Activated gamma-delta T cell treated with anti-CD3 and anti-CD28 coated beads, Interleukin-2, amount 50 U/mL, for 16 hours (primary cell): ENCODE data around the gene CLPTM1L.

Experiments used
- DNase-seq: peaks from one replicate; pipeline ENCODE4 v3.0.0-alpha.2; 2020; ENCODE audit warnings: low read depth

Gene CLPTM1L

DNA sequence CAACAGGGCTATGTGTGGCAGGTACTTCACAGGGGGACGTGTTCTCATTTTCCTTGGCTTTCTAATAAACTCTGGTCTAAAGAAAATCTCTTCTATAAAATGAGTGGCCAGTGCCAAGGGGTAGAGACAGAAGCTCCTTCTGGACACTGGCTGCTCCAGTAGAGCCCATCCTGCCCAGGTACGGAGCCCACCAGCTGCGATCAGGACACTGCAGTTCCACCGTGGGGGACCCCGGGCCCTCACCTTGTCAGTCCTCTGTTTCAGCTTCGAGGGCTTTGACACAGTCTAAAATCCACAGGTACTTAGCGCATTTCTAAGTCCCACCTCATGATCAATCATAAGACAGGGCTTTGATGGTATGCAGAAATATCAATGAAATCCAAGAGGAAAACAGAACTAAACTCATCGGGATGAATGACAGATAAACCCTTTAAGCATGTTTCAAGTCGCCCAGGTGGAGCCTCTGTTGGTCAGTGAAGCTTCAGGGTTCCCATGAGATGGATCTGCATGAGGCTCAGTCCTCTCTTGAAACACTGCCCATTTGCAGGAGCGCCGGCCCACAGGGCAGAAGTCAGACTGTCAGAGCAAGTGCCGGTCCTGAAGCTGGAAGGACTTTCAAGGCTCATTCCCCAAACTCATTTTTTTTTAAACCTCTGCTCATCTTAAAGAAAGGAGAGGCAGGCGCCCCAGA lies 29.7 kb downstream of the CLPTM1L start:
- no peak for DNase-seq

DNA sequence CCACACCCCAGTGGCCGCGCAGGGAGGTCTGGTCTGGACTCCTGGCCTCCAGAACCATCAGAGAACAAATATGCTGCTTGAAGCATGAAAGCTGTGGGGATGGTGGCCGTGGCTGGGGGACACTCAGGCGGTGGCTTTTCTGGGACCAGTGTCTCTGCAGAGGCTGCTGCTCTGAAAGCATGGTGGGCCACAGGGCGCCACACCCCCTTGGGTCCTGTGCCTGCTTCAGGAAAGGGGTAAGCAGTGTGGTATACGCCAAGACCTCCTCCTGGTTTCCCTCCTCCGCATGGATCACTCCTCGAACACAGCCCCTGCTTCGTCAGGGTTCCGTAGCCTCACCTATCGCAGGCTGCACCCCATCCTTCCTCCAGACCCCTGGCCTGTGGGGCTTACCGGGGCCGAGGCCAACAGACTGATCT lies 30.3 kb downstream of the CLPTM1L start:
- no peak for DNase-seq

DNA sequence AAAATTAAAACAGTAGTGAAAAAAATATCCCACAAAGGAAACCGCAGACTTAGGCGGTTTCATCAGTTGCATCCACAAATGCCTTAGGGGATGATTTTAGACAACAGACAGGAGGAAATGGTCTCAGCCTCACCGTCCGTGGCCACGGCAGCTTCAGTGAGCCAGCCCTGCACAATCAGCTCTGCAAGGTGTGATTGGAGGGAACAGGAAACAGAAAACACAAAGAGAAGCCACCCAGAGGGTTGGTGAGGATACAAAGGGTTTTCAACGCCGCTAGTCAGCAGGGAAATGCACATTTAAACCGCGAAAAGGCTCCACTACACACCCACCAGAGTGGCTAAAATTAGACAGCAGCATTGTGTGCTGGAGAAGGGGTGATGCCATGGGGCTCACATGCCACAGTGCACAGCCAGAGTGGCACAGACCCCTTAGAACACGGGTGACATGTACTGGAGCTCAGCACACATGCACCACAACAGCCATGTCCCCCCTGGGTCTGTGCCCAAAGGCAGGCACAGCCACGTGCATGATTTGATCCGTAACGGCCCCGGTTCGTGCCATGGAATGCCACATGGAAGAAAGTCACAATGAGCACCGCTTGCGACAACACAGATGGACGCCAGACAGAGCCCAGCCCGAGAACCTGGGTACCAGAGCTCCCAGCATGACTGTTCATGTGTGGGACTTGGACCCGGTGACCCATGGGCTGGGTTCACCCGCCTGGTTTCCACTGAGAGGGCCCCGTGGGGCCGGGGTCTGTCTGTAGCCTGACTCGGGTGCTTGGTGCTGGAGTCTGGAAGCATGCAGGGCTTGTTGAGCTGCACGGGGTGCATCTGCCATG lies 31.7 kb downstream of the CLPTM1L start:
- DNase-seq, result peak; percentile 25

DNA sequence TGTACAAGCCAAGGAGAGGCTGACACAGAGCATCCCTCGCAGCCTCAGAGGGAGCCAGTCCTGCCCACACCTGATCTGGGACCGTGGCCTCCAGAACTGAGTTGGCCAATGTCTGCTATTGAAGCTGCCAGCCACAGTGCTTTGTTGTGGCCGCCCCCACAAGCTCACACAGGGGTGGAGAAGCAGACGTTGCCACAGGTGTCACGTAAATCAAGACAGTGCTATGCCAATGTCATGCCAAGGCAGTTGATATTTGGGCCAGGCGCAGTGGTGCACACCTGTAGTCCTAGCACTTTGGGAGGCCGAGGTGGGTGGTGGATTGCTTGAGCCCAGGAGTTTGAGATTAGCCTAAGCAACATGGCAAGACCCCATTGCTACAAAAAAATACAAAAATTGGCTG lies 32.7 kb downstream of the CLPTM1L start:
- DNase-seq, result no peak

DNA sequence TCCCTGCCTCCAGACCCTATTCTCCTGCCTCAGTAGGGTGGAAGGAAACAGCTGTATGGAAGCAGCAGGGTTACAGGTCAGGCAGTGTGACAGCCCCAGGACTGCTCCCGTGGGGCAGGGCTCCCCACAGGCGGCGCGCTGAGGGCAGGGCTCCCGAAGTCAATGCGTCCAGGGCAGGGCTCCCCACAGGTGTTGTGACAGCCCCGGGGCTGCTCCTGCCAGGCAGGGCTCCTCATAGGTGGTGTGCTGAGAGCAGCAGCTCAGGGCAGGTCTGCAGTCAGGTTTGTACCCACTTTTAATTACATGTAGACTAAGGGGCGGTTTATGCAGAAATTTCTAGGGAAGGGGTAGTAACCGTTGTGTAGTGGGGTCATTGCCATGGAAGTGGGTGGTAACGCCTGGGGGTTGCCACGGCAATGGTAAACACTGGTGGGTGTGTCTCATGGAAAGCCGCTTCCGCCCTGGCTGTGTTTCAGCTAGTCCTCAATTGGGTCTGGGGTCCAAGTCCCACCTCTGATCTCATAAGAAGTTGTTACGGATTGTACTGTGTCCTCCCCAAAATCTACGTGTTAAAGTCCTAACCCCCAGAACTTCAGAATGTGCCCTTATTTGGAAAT lies 33.4 kb downstream of the CLPTM1L start:
- no peak for DNase-seq

DNA sequence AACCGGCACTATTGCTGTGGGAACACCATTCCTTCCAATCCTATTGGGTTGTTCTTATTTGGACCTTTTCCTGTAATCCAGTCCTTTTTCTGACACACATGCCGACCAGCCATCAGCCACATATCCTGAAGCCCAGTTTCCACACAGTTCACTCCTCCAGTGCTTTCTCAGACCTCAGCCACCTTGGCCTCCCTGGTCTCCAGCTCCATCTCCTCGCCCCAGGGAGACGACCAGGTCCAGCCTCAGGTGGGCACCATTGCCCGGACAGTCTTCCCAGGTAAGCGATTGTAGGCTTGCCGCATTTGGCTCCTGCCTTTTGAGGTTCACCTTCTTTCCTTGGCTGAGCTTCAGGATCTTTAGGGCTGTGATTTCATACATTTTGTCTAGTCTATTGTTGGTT lies 34.8 kb downstream of the CLPTM1L start:
- no peak for DNase-seq

DNA sequence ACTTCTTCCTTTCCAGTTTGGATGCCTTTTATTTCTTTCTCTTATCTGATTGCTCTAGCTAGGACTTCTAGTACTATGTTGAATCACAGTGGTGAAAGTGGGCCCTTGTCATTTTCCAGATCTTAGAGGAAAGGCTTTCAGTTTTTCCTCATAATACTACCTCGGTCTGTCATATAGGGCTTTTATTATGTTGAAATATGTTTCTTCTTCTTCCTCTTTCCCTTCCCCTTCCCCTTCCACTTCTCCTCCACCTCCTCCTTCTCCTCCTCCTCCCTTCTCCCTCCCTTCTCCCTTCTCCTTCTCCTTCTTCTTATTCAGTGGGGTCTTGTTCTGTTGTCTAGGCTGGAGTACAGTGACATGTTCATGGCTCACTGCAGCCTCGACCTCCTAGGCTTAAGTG lies 40.9 kb downstream of the CLPTM1L start:
- no peak for DNase-seq

DNA sequence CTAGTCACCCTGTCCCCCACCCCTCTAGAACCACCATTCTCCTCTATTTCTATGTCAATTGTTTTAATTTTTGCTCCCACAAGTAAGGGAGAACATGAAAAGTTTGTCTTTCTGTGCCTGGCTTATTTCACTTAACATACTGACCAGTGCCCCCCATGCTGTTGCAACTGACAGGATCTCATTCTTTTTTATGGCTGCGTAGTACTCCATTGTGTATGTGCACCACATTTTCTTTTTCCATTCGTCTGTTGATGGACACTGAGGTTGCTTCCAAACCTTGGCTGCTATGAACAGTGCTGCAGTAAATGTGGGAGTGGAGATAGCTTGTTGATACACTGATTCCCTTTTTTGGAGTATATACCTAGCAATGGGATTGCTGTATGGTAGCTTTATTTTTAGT lies 42.6 kb downstream of the CLPTM1L start:
- no peak for DNase-seq

DNA sequence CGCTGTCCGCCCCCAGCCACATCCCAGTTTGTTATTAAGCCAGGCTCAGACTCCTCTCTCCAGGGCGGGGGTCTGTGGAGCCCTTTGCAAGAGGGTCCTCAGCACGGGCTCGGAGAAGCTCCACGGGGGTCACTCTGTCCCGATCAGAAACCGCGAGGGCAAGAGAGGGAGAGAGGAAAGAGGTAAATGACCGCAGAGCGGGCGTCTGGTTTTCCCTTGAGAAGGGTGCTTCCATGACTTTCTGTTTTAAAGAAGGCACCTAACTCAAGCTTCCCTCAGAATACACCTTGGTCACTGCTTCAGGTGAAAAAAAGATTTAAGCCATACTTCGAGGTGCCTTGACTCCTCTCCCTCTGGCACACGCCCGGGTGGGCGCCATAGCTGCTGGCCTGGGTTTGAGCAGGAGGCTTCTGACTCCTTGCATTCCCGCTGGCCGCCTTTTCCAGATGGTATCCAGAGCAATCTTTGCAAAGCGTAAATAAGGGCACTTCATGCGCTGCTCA lies 44.3 kb downstream of the CLPTM1L start:
- no peak for DNase-seq

DNA sequence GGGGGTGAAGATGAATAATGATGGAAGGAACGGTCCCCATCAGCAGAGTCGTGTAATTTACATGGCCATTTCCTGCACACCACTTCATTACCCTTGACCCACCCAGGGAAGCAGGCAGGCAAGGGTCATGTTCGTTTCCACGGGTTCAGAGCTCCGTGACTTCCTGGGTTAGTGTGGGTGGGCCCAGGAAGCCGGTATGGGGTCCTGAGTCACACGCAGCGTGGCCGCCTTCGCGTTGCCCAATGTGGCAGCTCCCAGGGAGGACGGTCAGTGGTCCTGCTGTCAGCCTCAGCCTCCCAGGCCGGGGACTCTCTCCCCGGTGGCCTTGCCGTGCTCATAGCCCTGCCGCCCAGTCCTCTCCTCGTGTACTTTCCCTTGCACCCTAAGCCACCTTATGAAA lies 44.9 kb downstream of the CLPTM1L start:
- no peak for DNase-seq

DNA sequence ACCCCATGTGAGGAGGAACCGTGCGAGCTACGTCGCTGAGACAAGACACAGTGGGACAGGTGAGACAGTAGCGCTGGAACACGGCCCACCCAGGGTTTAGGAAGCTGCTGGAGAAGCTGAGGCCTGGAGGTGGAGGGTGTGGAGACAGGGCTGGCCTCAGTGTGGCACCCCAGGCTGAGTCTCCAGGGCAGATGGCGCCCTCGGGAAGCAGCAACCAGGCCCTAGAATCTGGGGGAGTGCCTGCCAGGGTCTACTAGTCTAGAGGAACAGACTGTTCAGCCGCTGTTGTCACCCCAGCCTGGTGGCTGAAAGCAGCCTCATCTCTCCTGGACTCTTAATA lies 45.4 kb downstream of the CLPTM1L start:
- DNase-seq, result no peak

DNA sequence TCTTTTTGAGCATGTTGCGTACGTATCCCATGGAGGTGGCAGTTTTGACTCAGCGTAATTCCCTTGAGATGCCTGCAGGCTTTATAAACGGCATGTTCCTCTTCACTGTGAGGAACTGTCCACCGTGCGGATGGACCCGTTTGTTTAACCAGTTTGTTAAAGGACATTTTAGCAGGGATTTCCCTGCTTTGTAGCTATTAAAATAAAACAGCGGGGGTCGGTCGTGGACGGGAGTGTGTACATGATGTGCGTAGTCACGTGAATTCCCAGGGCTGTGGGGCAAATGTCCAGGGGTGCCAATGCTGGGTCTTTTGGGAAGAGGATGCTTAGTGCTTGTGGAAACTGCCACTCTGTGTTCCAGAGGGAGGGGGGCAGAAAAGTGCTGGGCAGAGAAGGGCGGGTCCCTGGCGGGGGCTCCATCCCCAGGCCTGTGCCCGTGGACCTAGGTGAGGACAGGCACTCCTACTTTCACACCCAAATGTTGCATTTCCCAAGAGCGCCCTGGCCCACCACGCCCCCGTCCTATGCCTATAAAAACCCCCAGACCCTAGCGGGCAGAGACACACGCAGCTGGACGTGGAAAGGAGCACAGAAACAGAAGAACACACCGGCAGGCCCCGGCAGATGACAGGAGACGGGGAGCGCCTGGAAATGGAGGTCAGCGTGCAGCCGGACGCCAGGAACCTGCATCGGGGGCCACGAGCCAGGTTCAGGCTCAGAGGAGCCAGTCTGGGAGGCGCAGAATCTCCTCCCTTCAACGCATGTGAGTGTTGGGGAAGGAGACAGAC lies 46.0 kb downstream of the CLPTM1L start:
- DNase-seq, result no peak

DNA sequence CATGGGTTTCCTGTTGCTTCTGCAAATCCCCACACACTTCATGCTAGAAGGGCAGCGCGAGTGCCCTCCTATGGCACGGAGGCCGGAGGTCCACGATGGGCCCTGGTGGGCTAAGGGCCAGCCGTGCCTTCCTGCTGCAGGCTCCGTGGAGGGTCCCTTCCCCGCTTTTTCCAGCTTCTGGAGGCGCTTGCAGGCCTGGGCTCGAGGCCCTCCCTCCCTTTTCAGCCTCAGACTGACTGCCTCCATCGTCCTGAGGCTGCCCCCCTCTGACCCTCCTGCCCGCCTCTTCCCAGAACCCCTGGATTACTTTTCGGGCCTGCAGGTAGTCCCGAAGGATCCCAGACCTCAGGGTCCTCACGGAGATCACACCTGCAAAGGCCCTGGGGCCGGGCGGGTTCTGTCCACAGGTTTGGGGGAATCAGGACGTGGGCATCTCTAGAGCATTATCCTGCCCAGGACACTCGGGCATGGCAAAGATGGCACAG lies 46.8 kb downstream of the CLPTM1L start:
- no peak for DNase-seq

DNA sequence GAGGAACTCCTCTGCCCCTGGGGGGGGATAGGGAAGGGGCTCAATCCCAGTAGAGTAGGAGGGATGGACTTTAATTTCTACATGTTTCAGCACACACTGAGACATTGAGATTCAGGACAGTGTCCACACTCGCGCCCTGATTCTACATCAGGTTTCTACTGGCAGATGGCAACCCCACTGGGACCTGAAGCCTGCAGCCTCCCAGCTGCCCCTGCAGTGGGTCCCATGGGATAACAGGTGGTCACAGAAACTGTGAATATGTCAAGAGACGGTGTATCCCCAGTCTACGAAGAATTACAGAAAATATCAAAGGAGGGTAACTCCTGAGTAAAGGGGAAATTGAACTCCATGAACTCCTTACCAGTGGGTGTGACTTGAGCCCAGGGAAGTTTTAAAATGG lies 47.7 kb downstream of the CLPTM1L start:
- no peak for DNase-seq

DNA sequence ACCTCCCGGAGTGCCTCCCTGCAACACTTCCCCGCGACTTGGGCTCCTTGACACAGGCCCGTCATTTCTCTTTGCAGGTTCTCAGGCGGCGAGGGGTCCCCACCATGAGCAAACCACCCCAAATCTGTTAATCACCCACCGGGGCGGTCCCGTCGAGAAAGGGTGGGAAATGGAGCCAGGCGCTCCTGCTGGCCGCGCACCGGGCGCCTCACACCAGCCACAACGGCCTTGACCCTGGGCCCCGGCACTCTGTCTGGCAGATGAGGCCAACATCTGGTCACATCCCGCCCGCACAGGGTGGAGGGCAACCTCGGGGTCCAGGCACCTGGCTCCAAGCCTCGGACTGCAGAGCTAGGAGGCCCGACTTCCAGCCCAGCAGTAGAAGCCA lies 49.3 kb downstream of the CLPTM1L start:
- no peak for DNase-seq

DNA sequence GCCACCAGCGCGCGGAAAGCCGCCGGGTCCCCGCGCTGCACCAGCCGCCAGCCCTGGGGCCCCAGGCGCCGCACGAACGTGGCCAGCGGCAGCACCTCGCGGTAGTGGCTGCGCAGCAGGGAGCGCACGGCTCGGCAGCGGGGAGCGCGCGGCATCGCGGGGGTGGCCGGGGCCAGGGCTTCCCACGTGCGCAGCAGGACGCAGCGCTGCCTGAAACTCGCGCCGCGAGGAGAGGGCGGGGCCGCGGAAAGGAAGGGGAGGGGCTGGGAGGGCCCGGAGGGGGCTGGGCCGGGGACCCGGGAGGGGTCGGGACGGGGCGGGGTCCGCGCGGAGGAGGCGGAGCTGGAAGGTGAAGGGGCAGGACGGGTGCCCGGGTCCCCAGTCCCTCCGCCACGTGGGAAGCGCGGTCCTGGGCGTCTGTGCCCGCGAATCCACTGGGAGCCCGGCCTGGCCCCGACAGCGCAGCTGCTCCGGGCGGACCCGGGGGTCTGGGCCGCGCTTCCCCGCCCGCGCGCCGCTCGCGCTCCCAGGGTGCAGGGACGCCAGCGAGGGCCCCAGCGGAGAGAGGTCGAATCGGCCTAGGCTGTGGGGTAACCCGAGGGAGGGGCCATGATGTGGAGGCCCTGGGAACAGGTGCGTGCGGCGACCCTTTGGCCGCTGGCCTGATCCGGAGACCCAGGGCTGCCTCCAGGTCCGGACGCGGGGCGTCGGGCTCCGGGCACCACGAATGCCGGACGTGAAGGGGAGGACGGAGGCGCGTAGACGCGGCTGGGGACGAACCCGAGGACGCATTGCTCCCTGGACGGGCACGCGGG lies 49.9 kb downstream of the CLPTM1L start, which contains the start of gene TERT:
TERT (minus strand) TSS at position 234 of the 815 bp plus-strand sequence; CDS start at position 155, 79 bp downstream.
- peak; percentile 27 for DNase-seq

DNA sequence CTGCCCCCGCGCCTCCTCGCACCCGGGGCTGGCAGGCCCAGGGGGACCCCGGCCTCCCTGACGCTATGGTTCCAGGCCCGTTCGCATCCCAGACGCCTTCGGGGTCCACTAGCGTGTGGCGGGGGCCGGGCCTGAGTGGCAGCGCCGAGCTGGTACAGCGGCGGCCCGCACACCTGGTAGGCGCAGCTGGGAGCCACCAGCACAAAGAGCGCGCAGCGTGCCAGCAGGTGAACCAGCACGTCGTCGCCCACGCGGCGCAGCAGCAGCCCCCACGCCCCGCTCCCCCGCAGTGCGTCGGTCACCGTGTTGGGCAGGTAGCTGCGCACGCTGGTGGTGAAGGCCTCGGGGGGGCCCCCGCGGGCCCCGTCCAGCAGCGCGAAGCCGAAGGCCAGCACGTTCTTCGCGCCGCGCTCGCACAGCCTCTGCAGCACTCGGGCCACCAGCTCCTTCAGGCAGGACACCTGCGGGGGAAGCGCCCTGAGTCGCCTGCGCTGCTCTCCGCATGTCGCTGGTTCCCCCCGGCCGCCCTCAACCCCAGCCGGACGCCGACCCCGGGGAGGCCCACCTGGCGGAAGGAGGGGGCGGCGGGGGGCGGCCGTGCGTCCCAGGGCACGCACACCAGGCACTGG lies 50.6 kb downstream of the CLPTM1L start:
- DNase-seq, result no peak

DNA sequence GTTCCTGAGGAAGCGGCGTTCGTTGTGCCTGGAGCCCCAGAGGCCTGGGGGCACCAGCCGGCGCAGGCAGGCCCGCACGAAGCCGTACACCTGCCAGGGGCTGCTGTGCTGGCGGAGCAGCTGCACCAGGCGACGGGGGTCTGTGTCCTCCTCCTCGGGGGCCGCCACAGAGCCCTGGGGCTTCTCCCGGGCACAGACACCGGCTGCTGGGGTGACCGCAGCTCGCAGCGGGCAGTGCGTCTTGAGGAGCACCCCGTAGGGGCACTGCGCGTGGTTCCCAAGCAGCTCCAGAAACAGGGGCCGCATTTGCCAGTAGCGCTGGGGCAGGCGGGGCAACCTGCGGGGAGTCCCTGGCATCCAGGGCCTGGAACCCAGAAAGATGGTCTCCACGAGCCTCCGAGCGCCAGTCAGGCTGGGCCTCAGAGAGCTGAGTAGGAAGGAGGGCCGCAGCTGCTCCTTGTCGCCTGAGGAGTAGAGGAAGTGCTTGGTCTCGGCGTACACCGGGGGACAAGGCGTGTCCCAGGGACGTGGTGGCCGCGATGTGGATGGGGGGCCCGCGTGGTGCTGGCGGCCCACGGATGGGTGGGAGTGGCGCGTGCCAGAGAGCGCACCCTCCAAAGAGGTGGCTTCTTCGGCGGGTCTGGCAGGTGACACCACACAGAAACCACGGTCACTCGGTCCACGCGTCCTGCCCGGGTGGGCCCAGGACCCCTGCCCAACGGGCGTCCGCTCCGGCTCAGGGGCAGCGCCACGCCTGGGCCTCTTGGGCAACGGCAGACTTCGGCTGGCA lies 51.3 kb downstream of the CLPTM1L start:
- no peak for DNase-seq

DNA sequence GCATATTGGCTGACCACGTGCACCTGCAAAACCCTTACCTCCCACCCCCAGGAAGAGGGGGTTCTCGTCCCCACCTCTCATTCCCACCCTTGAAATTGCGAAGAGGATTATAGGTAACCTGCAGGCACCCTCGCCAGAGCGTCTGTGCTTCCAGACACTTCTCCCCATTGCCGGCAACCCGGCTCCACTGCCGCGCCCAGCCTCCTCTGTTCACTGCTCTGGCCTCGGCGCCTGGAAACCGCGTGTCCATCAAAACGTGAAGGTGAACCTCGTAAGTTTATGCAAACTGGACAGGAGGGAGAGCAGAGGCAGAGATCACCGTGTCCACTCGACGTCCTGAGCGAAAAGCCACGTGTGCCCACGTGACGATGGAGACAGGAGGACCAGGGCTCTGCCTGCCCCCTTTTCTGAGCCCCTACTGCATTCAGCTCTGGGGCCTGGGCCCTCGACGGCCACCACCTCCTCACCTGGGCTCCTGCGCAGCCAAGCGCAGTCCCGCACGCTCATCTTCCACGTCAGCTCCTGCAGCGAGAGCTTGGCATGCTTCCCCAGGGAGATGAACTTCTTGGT lies 52.0 kb downstream of the CLPTM1L start:
- DNase-seq, result no peak
